DND-41 (cell line): ENCODE measurements around the gene INPP5F.

Experiments used
- EZH2 ChIP-seq: IDR thresholded peaks from 3 replicates; pipeline ENCODE4 v1.6.1; 2012; ENCODE audit warnings: borderline replicate concordance, low read depth, mild to moderate bottlenecking, moderate library complexity, low read length, inconsistent platforms; ENCODE audit not compliant: severe bottlenecking
- TF ChIP-seq, protein P1 (sequence below): IDR thresholded peaks from 2 replicates; pipeline ENCODE4 v1.5.1; 2012; ENCODE audit warnings: borderline replicate concordance, low read length, moderate library complexity, mild to moderate bottlenecking; ENCODE audit not compliant: poor library complexity, severe bottlenecking; ENCODE audit errors: extremely low read depth

DNA sequence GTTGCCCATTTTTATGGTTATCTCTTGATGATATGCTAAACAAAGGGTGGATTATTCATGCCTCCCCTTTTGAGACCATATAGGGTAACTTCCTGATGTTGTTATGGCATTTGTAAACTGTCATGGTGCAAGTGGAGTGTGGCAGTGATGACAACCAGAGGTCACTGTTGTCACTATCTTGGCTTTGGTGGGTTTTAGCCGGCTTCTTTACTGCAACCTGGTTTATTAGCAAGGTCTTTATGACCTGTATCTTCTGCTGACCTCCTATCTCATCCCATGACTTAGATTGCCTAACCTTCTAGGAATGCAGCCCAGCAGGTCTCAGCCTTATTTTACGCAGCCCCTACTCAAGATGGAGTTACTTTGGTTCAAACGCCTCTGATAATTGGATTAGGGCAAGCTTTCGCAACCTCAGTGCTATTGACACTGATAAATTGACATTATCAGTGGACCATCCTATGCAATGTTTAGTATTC, 37.8 kb upstream of the INPP5F start:
- TF ChIP-seq, protein P1, sequence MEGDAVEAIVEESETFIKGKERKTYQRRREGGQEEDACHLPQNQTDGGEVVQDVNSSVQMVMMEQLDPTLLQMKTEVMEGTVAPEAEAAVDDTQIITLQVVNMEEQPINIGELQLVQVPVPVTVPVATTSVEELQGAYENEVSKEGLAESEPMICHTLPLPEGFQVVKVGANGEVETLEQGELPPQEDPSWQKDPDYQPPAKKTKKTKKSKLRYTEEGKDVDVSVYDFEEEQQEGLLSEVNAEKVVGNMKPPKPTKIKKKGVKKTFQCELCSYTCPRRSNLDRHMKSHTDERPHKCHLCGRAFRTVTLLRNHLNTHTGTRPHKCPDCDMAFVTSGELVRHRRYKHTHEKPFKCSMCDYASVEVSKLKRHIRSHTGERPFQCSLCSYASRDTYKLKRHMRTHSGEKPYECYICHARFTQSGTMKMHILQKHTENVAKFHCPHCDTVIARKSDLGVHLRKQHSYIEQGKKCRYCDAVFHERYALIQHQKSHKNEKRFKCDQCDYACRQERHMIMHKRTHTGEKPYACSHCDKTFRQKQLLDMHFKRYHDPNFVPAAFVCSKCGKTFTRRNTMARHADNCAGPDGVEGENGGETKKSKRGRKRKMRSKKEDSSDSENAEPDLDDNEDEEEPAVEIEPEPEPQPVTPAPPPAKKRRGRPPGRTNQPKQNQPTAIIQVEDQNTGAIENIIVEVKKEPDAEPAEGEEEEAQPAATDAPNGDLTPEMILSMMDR, result peak; percentile 21
- no peak for TF ChIP-seq EZH2
